Panc1 (cell line): Measurements from ENCODE around the gene LPIN3.

Experiments
- CTCF ChIP-seq: fragments of 450-650 bp; IDR thresholded peaks from 2 replicates; pipeline ENCODE4 v1.5.1; 2017; ENCODE audit warnings: mild to moderate bottlenecking
- TCF7L2 ChIP-seq: IDR thresholded peaks from 2 replicates; pipeline ENCODE4 v1.6.1; 2011; ENCODE audit warnings: mild to moderate bottlenecking, low read depth, low read length, inconsistent platforms
- TF ChIP-seq, protein P1 (sequence below), 2 experiments: IDR thresholded peaks; 2 replicates each; pipeline ENCODE4 v1.6.1; 2011 to 2012; ENCODE audit warnings: low read depth in 2 of 2, control low read depth in 1 of 2, low read length in 1 of 2, mild to moderate bottlenecking in 1 of 2, moderate library complexity in 1 of 2; ENCODE audit not compliant: insufficient read depth in 1 of 2

- TF ChIP-seq, protein P1, sequence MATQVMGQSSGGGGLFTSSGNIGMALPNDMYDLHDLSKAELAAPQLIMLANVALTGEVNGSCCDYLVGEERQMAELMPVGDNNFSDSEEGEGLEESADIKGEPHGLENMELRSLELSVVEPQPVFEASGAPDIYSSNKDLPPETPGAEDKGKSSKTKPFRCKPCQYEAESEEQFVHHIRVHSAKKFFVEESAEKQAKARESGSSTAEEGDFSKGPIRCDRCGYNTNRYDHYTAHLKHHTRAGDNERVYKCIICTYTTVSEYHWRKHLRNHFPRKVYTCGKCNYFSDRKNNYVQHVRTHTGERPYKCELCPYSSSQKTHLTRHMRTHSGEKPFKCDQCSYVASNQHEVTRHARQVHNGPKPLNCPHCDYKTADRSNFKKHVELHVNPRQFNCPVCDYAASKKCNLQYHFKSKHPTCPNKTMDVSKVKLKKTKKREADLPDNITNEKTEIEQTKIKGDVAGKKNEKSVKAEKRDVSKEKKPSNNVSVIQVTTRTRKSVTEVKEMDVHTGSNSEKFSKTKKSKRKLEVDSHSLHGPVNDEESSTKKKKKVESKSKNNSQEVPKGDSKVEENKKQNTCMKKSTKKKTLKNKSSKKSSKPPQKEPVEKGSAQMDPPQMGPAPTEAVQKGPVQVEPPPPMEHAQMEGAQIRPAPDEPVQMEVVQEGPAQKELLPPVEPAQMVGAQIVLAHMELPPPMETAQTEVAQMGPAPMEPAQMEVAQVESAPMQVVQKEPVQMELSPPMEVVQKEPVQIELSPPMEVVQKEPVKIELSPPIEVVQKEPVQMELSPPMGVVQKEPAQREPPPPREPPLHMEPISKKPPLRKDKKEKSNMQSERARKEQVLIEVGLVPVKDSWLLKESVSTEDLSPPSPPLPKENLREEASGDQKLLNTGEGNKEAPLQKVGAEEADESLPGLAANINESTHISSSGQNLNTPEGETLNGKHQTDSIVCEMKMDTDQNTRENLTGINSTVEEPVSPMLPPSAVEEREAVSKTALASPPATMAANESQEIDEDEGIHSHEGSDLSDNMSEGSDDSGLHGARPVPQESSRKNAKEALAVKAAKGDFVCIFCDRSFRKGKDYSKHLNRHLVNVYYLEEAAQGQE (IDR thresholded peaks at IDR 0.05; ENCODE audit: insufficient read depth in 1 of 2, low read depth in 2 of 2, low read length in 1 of 2): no peak
- TF ChIP-seq CTCF (no peak), TCF7L2 (no peak)
Measured at GRCh38 chr20:41299899-41300298, 40.7 kb upstream of the LPIN3 start.
